ENCODE data around the gene KRTAP1-4.
"Not testable (repeated sequence)": the region's sequence is repeated elsewhere in the genome, so short reads cannot be mapped to it uniquely, and the experiment has no call there.

Gene KRTAP1-4

GRCh38 chr17:41057547-41057946, 27.6 kb upstream of the KRTAP1-4 start:
- no peak for DNase-seq (ENCODE audit: low spot score in 2 of 2)
- H3K4me3 Mint-ChIP-seq: no peak overlapping the region
- peaks cover 5% of the 10 kb centered on the region for H3K4me1 Mint-ChIP-seq
- ATAC-seq: no peak
- no peaks in the 10 kb centered on the region for H3K36me3 Mint-ChIP-seq
- no peak overlapping the region for H3K27ac Mint-ChIP-seq
- H3K9me3 Mint-ChIP-seq: peaks cover 2% of the 10 kb centered on the region

- H3K9me3 Mint-ChIP-seq; H3K27ac Mint-ChIP-seq; ATAC-seq; H3K4me3 Mint-ChIP-seq; H3K36me3 Mint-ChIP-seq; H3K4me1 Mint-ChIP-seq; DNase-seq (ENCODE audit: low spot score in 2 of 2): not testable (repeated sequence)
Observed at GRCh38 chr17:41055130-41055529, 25.1 kb upstream of the KRTAP1-4 start, which contains the start of gene KRTAP2-2. TSS of gene KRTAP2-2 (minus strand) at chr17:41055230. CDS start at chr17:41055211, 19 bp downstream.

DNA sequence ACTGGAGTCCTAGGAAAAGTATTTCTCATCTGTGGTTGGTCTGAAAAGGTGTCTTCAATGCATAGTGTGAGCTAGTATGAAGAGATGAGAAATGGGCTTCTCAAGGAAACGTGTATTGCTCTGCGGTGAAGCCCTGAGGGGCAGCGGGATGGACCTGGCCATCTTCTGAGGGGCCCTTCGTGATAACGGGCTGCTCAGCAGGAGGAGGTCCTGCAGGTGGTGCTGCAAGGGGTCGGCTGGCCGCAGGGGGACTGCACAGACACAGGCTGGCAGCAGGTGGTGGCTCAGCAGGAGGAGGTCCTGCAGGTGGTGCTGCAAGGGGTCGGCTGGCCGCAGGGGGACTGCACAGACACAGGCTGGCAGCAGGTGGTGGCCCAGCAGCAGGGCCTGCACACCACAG, 24.6 kb upstream of the KRTAP1-4 start:
- not testable (repeated sequence) for H3K9me3 Mint-ChIP-seq; H3K4me1 Mint-ChIP-seq; DNase-seq (ENCODE audit: low spot score in 2 of 2); H3K27ac Mint-ChIP-seq; H3K4me3 Mint-ChIP-seq; ATAC-seq; H3K36me3 Mint-ChIP-seq

GRCh38 chr17:41054025-41054424, 24.0 kb upstream of the KRTAP1-4 start:
- Mint-ChIP-seq H3K36me3 (no peaks in the 10 kb centered on the region), H3K4me1 (no peaks in the 10 kb centered on the region), H3K27ac (no peak overlapping the region), H3K4me3 (no peak overlapping the region), H3K9me3 (peaks cover 2% of the 10 kb centered on the region)
- ATAC-seq: no peak
- no peak for DNase-seq (ENCODE audit: low spot score in 2 of 2)

DNA sequence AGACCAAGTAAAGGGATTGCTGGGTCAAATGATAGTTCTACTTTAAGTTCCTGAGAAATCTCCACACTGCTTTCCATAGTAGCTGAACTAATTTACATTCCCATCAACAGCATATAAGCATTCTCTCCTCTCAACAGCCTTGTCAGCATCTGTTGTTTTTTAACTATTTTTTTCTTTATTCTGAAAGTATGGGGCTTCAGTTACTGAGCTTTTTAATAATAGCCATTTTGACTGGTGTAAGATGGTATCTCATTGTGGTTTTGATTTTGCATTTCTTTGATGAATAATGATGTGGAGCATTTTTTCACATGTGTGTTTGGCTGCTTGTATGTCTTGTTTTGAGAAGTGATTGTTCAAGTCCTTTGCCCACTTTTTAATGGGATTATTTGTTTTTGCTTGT, 22.6 kb upstream of the KRTAP1-4 start:
- Mint-ChIP-seq H3K4me1 (no peaks in the 10 kb centered on the region), H3K36me3 (no peaks in the 10 kb centered on the region), H3K9me3 (peaks cover under 1% of the 10 kb centered on the region), H3K4me3 (no peak overlapping the region), H3K27ac (no peak overlapping the region)
- ATAC-seq (no peak), DNase-seq (ENCODE audit: low spot score in 2 of 2) (no peak)

DNA sequence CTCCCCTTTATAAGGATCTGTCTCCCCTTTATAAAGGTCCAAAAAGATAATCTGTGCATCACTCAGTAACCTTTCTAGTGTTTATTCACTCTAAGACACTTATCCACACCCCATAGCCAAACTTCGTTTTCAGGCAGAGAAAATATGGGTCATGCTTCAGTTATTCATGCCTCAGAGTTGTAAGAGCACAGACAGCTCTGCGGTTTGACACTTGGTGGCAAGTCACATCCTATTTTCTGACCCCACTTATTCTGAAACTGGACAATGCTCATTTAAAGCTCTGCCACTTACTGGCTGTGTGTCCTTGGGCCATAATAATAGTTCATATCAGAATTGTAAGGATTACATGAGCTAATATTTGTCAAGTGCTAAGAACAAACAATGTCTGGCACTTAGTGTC, 19.1 kb upstream of the KRTAP1-4 start:
- DNase-seq (ENCODE audit: low spot score in 2 of 2): no peak
- peak; percentile 60 for ATAC-seq
- H3K27ac Mint-ChIP-seq: no peak overlapping the region
- H3K4me1 Mint-ChIP-seq: no peaks in the 10 kb centered on the region
- no peaks in the 10 kb centered on the region for H3K36me3 Mint-ChIP-seq
- H3K4me3 Mint-ChIP-seq: no peak overlapping the region
- no peaks in the 10 kb centered on the region for H3K9me3 Mint-ChIP-seq

DNA sequence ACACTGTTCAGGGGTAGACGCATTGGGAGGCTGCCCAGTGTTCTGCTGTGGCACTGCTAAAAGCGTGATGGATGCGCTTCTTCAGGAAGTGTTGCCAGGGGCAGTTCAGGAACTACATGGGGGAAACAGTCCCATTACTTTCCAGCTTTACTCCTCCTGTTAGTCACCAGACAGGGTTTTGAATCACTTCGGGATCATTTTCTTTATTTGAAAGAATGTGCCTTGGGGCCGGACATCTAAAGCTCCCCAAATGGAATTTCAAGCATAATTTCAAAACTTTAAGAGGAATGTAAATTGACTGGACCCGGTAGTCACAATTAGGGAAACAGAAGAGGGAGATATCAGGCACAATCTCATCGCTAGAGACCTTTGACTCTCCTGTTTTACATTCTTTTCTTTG, 18.4 kb upstream of the KRTAP1-4 start:
- Mint-ChIP-seq H3K36me3 (no peaks in the 10 kb centered on the region), H3K9me3 (peaks cover 2% of the 10 kb centered on the region), H3K27ac (no peak overlapping the region), H3K4me3 (no peak overlapping the region), H3K4me1 (no peaks in the 10 kb centered on the region)
- ATAC-seq (no peak), DNase-seq (ENCODE audit: low spot score in 2 of 2) (no peak)

DNA sequence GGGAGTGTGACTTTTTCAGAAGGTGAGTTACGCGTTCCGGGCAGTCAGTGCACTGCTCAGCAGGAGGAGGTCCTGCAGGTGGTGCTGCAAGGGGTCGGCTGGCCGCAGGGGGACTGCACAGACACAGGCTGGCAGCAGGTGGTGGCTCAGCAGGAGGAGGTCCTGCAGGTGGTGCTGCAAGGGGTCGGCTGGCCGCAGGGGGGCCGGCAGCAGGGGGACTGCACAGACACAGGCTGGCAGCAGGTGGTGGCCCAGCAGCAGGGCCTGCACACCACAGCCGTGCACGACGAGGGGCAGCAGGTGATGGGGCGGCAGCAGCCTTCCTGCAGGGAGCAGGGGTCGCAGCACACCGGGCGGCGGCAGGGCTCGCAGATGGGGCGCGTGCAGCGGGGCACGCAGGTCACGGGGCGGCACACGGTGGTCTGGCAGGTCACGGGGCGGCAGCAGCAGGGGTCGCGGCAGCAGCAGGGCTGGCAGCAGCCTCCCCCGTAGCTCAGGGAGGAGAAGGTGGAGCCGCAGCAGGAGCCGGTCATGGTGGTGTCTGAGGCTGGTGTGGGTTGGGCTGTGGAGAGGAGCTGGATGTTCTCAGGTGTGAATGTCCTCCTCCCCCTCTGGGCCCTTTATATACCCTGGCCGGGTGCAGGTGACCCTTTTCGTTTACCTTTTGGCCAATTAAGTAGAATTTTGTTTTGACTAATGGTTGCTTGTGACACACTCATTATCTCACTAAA, 16.9 kb upstream of the KRTAP1-4 start, which contains the start of gene KRTAP2-1:
TSS of gene KRTAP2-1 (minus strand) at position 582 of the 731 bp plus-strand sequence. CDS start at position 533, 49 bp downstream.
- H3K27ac Mint-ChIP-seq; H3K4me1 Mint-ChIP-seq; ATAC-seq; H3K36me3 Mint-ChIP-seq; H3K4me3 Mint-ChIP-seq; H3K9me3 Mint-ChIP-seq; DNase-seq (ENCODE audit: low spot score in 2 of 2): not testable (repeated sequence)

- H3K27ac Mint-ChIP-seq: no peak overlapping the region
- no peaks in the 10 kb centered on the region for H3K4me1 Mint-ChIP-seq
- ATAC-seq (no peak), DNase-seq (ENCODE audit: low spot score in 2 of 2) (no peak)
- H3K36me3 Mint-ChIP-seq: no peaks in the 10 kb centered on the region
- H3K4me3 Mint-ChIP-seq: no peak overlapping the region
- H3K9me3 Mint-ChIP-seq: peaks cover 7% of the 10 kb centered on the region
Observed at GRCh38 chr17:41042953-41043352, 13.0 kb upstream of the KRTAP1-4 start.

DNA sequence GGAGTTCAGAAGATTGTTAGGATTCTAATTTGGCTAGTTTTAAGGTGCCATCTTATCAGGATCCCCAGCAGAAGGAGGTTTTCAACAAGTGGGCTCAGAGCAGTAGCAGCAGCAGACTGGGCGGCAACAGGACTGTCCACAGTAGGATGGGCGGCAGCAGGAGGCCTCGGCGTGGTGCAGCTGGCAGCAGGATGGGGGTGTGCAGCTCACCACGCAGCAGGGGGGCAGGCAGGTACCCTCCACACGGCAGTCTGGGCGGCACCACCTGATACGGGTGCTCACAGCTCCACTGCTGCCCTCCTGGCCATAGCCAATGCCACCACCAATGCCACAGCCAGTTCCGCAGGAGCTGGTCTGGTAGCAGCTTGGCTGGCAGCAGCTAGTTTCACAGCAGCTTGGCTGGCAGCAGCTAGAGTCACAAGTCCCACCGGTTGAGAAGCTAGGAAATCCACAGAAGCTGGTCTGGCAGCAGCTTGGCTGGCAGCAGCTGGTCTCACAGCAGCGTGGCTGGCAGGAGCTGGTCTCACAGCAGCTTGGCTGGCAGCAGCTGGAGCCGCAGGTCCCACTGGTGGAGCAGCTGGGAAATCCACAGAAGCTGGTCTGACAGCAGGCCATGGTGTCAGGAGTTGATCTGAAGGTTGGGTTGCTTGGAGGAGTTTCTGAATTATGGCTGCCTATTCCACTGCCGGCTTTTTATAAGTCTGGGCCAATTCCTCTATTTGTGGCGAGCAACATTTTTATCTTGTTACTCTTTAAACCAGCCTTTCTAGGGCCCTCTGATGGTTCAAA, 11.0 kb upstream of the KRTAP1-4 start, which contains the start of gene KRTAP1-1:
TSS of gene KRTAP1-1 (minus strand) at position 668 of the 789 bp plus-strand sequence. CDS start at position 615, 53 bp downstream.
- not testable (repeated sequence) for H3K4me3 Mint-ChIP-seq; DNase-seq (ENCODE audit: low spot score in 2 of 2); H3K36me3 Mint-ChIP-seq; H3K9me3 Mint-ChIP-seq; H3K27ac Mint-ChIP-seq; ATAC-seq; H3K4me1 Mint-ChIP-seq

- H3K4me3 Mint-ChIP-seq: no peak overlapping the region
- H3K27ac Mint-ChIP-seq: no peak overlapping the region
- no peak for DNase-seq (ENCODE audit: low spot score in 2 of 2)
- H3K4me1 Mint-ChIP-seq: no peaks in the 10 kb centered on the region
- ATAC-seq: no peak
- H3K9me3 Mint-ChIP-seq: peaks cover 3% of the 10 kb centered on the region
- no peaks in the 10 kb centered on the region for H3K36me3 Mint-ChIP-seq
Observed at GRCh38 chr17:41037853-41038350, 7.9 kb upstream of the KRTAP1-4 start.

DNA sequence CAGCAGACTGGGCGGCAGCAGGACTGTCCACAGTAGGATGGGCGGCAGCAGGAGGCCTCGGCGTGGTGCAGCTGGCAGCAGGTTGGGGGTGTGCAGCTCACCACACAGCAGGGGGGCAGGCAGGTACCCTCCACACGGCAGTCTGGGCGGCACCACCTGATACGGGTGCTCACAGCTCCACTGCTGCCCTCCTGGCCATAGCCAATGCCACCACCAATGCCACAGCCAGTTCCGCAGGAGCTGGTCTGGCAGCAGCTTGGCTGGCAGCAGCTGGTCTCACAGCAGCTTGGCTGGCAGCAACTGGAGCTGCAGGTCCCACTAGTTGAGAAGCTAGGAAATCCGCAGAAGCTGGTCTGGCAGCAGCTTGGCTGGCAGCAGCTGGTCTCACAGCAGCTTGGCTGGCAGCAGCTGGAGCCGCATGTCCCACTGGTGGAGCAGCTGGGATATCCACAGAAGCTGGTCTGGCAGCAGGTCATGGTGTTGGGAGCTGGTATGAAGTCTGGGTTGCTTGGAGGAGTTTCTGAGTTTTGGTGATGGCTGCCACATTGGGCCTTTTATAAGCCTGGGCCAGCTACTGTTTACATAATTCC, 4.4 kb upstream of the KRTAP1-4 start, which contains the start of gene KRTAP1-3:
TSS of gene KRTAP1-3 (minus strand) at position 529 of the 590 bp plus-strand sequence. CDS start at position 476, 53 bp downstream.
- not testable (repeated sequence) for H3K9me3 Mint-ChIP-seq; H3K27ac Mint-ChIP-seq; H3K36me3 Mint-ChIP-seq; DNase-seq (ENCODE audit: low spot score in 2 of 2); ATAC-seq; H3K4me3 Mint-ChIP-seq; H3K4me1 Mint-ChIP-seq

- Mint-ChIP-seq H3K4me1 (no peaks in the 10 kb centered on the region), H3K36me3 (no peaks in the 10 kb centered on the region), H3K27ac (no peak within 1 kb of the TSS), H3K9me3 (no peaks in the 10 kb centered on the region), H3K4me3 (no peak within 1 kb of the TSS)
- ATAC-seq (no peak), DNase-seq (ENCODE audit: low spot score in 2 of 2) (no peak)
Observed at GRCh38 chr17:41026715-41027471, 3.1 kb downstream of the KRTAP1-4 start, which contains the start of gene KRTAP1-5. TSS of gene KRTAP1-5 (minus strand) at chr17:41027208. CDS start at chr17:41027155, 53 bp downstream.

DNA sequence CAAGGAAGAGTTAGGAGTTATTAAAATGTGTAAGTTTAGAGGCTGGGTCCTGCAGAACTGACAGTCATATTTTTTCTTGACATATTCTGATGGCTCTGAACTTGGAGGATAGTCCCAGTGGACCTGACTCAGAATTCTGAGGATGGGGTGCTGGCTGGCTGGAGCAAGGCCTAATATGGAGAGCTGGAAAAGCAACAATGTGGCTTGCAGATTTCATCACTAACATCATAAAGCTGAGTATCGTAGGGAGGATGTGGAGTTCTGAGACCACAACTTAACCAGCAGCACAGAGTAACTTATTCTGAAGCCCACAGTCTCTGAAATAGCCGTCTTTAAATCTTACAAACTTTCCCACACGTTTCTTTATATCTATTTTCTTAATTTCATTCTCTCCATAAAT, 5.3 kb downstream of the KRTAP1-4 start:
- H3K9me3 Mint-ChIP-seq: no peaks in the 10 kb centered on the region
- DNase-seq (ENCODE audit: low spot score in 2 of 2): no peak
- H3K36me3 Mint-ChIP-seq: no peaks in the 10 kb centered on the region
- no peak for ATAC-seq
- H3K4me1 Mint-ChIP-seq: no peaks in the 10 kb centered on the region
- H3K4me3 Mint-ChIP-seq: no peak overlapping the region
- H3K27ac Mint-ChIP-seq: no peak overlapping the region
